Hindlimb muscle (tissue), 1 donor: ENCODE results near the gene CD300C. TPM values are rescaled to one million over a fixed set of nuclear protein-coding genes. Genes with fewer than 3 reads are reported as not detected.
"Not testable (repeated sequence)": the region's sequence is repeated elsewhere in the genome, so short reads cannot be mapped to it uniquely, and the experiment has no call there.

Experiments
- DNase-seq: peaks from one replicate; pipeline ENCODE4 v3.0.0-alpha.2; 2013
- polyA plus RNA-seq: library from polyadenylated mRNA; unstranded; fragments of 120-200 nt; gene quantifications from one replicate; pipeline ENCODE4 v1.2.1, GENCODE V29; 2013; ENCODE audit not compliant: insufficient read length

CD300C gene
- polyA plus RNA-seq, 1 donor = 1.0 TPM

DNA sequence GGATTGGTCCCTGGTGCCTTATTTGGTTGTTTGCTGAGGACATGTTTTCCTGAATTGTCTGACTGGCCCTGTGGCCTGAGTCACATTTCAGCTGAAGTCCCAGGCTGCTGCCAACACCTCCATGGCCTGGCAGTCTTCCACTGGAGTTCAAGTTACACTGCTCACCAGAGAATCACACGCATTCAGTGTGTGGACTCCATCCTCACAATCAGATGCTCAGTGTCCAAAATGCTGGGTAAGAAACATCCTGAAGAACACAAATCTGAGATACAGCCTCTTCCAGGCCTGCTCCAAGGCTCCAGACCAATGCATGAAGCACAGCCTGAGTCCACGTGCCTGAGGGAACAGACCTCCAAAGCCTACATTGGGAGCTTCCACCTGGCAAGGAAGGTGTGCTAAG, 33.9 kb downstream of the CD300C start:
- no peak for DNase-seq

DNA sequence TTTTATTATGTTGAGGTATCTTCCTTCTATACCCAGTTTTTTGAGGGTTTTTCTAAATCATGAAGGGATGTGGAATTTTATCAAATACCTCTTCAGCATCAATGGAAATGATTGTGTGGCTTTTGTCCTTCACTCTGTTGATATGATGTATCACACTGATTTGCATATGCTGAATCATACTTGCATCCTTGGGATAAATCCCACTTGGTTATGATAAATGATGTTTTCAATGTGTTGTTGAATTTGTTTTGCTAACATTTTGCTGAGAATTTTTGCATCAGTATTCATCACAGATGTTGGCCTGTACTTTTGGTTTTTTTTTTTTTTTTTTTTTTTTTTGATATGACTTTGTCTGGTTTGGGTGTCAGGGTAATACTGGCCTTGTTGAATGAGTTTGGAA, 37.8 kb downstream of the CD300C start:
- DNase-seq = no peak

DNA sequence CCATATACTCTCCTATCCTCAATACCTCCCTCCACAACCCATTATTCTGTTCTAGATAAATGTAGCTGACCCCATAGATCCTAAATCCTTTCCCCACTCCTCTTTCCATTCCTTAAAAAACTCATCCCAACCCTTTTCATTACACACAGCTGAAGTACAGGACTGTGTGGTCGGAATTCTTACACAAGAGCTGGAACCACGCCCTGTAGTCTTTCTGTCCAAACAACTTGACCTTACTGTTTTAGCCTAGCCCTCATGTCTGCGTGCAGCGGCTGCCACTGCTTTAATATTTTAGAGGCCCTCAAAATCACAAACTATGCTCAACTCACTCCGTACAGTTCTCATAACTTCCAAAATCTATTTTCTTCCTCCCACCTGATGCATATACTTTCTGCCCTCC, 42.0 kb downstream of the CD300C start:
- DNase-seq = not testable (repeated sequence)

DNA sequence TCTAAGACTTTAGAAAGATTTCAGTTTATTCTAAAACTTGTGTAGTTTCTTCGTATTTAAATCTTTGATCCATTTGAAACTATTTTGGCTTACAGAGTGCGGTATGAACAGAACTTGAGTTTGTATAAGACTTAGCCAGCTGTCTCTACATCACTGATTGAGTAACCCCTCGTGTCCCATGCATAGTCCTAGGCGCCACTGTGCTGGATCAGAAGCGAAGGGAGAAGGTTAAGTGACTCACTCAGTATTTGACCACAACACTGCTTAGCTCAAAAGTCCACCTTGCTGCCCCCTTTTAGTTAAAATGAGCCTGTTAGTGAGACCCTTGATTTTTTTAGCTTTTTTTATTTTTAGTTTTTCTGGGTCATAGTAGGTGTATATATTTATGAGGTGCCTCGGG, 43.1 kb downstream of the CD300C start:
- no peak for DNase-seq

GRCh38 chr17:74499992-74500391, 45.9 kb downstream of the CD300C start:
- DNase-seq = no peak

DNA sequence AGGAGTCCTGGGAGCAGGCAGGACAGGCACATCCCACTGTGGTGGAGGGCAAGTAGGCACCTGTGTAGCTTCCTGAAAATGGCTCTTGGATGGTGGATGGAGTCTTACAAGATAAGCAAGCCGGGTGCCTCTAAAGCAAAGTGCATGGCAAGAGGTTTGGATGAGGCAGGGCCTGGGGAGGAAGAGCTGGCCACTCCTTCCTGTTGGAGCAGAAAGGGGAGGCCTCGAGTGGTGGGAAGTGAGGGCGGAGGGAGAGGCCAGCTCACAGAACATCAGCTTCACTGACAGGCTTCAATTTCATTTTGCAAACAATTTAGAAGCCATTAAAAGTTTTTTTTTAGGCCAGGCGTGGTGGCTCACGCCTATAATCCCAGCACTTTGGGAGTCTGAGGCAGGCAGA, 48.4 kb downstream of the CD300C start:
- DNase-seq = no peak

DNA sequence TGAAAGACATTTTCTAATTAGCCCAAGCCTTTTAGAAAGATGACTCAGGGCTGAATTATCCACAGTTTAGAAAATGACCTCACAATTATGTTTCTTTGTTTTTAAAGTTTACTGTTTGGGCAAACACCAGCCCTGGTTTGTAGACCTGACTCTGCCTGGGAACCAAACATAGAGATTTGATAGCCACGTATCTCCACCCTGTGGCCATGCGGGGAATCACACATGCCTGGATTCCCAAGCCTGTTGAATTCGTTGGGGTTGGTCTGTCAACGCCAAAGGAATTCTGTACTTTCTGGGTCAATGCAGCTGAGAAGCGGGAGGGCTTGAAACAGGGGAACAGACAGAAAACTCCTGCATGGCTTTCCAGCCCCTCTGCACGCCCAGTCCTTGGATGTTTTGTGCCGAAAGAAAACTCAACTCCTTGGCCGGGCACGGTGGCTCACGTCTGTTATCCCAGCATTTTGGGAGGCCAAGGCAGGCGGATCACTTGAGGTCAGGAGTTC, 52.5 kb downstream of the CD300C start:
- DNase-seq = peak; percentile 56

GRCh38 chr17:74491626-74492025, 54.3 kb downstream of the CD300C start:
- DNase-seq = no peak

Other genes with a start within 250 kb of the CD300C start
- gene KIF19, start 219.9 kb downstream of the CD300C start, polyA plus RNA-seq = 2.0 TPM
- 0.18 TPM for gene BTBD17, start 184.2 kb downstream of the CD300C start, polyA plus RNA-seq
- gene GPR142, start 178.6 kb downstream of the CD300C start, polyA plus RNA-seq = 0.44 TPM
- 46.6 TPM for gene GPRC5C, start 114.0 kb downstream of the CD300C start, polyA plus RNA-seq
- gene CD300A, start 79.5 kb downstream of the CD300C start, polyA plus RNA-seq = 2.2 TPM
- 0.23 TPM for gene CD300LB, start 14.6 kb downstream of the CD300C start, polyA plus RNA-seq
- gene CD300H, start 21.4 kb upstream of the CD300C start, polyA plus RNA-seq = not detected
- not detected for gene CD300LD, start 46.2 kb upstream of the CD300C start, polyA plus RNA-seq
- 0.10 TPM for gene CD300E, start 77.6 kb upstream of the CD300C start, polyA plus RNA-seq
- 0.18 TPM for gene CD300LF, start 166.8 kb upstream of the CD300C start, polyA plus RNA-seq
- 1.2 TPM for gene RAB37, start 191.1 kb upstream of the CD300C start, polyA plus RNA-seq
- 9.0 TPM for gene NHERF1, start 202.5 kb upstream of the CD300C start, polyA plus RNA-seq
- gene NAT9, start 230.2 kb upstream of the CD300C start, polyA plus RNA-seq = 33.8 TPM